ENCODE measurements around the gene RYR1. TPM values are rescaled to one million over a fixed set of nuclear protein-coding genes. Genes with fewer than 3 reads are reported as not detected.

Gene RYR1
- total RNA-seq, 2 donors from 2014 or later = 0.33 to 1.0 TPM

GRCh38 chr19:38502410-38503076, 69.1 kb downstream of the RYR1 start:
- no peaks in the 10 kb centered on the region for H3K36me3 ChIP-seq (replicated peaks in 1 of 2; ENCODE audit: insufficient read depth in 1 of 2, low read depth in 2 of 2)
- intact Hi-C loops (cut with DNase I) = no loop called here
- ATAC-seq (no peak), DNase-seq (no peak)
- 86 to 87% methylated on average over 11 to 41 of the region's 41 CpGs for WGBS, 2 donors
- TF ChIP-seq POLR2A (IDR thresholded peaks at IDR 0.05) = no peak
- TF ChIP-seq, protein P1, sequence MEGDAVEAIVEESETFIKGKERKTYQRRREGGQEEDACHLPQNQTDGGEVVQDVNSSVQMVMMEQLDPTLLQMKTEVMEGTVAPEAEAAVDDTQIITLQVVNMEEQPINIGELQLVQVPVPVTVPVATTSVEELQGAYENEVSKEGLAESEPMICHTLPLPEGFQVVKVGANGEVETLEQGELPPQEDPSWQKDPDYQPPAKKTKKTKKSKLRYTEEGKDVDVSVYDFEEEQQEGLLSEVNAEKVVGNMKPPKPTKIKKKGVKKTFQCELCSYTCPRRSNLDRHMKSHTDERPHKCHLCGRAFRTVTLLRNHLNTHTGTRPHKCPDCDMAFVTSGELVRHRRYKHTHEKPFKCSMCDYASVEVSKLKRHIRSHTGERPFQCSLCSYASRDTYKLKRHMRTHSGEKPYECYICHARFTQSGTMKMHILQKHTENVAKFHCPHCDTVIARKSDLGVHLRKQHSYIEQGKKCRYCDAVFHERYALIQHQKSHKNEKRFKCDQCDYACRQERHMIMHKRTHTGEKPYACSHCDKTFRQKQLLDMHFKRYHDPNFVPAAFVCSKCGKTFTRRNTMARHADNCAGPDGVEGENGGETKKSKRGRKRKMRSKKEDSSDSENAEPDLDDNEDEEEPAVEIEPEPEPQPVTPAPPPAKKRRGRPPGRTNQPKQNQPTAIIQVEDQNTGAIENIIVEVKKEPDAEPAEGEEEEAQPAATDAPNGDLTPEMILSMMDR (IDR thresholded peaks at IDR 0.05) = no peak
- no peak overlapping the region for H3K27ac ChIP-seq
- H3K4me3 ChIP-seq = no peak overlapping the region
- H3K4me1 ChIP-seq = no peaks in the 10 kb centered on the region
- no peaks in the 10 kb centered on the region for H3K27me3 ChIP-seq
- H3K9me3 ChIP-seq = no peaks in the 10 kb centered on the region

DNA sequence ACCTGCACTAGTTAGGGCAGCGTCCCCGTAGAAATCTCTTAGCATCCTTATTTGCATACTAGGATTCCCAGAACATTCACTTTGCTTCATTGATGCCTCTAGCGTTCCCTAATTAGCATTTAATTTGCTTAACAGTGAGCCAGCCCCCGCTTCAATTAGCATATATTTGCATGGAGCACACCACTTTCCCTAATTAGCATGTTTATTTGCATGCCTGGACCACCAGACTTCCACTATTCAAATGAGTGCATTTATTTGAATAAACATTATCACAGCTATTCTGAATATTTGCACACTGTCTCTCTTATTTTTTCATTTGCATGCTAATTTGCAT, 69.6 kb downstream of the RYR1 start:
- 77 to 78% methylated on average over 4 of the region's 4 CpGs for WGBS, 2 donors
- no peak for TF ChIP-seq POLR2A (IDR thresholded peaks at IDR 0.05)
- TF ChIP-seq, protein P1 (IDR thresholded peaks at IDR 0.05) = no peak

DNA sequence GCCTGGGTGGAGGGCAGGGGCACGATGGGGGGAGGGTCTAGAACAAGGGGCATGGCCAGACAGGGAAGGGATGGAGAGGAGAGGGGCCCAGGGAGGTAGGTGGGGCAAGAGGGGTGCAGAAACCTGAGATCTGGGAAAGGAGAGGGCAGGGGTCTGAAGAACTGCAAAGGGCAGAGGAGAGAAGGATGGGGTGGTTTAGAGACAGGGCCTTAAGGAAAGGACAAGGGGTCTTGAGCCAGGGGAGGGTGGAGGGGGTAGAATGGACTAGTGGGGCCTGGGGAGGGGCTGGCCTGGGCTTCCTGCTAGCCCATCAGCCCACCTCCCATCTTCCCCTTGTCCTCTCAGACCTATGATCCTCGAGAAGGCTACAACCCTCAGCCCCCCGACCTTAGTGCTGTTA, 72.5 kb downstream of the RYR1 start:
- Histone ChIP-seq H3K4me1 (no peaks in the 10 kb centered on the region), H3K9me3 (no peaks in the 10 kb centered on the region), H3K4me3 (no peak overlapping the region), H3K36me3 (replicated peaks in 1 of 2; ENCODE audit: insufficient read depth in 1 of 2, low read depth in 2 of 2) (no peaks in the 10 kb centered on the region), H3K27ac (no peak overlapping the region), H3K27me3 (no peaks in the 10 kb centered on the region)
- TF ChIP-seq, protein P1 (IDR thresholded peaks at IDR 0.05) = no peak
- TF ChIP-seq POLR2A (IDR thresholded peaks at IDR 0.05) = no peak
- intact Hi-C loops (cut with DNase I) = no loop called here
- no peak for DNase-seq
- no peak for ATAC-seq
- WGBS, 2 donors = 36 to 43% methylated on average over 3 of the region's 3 CpGs

More for the DNA sequence above, 69.6 kb downstream of the RYR1 start:
- no peak for ATAC-seq
- no peaks in the 10 kb centered on the region for H3K9me3 ChIP-seq
- intact Hi-C loops (cut with DNase I) = no loop called here
- no peak for DNase-seq
- no peaks in the 10 kb centered on the region for H3K27me3 ChIP-seq
- H3K27ac ChIP-seq = no peak overlapping the region
- H3K36me3 ChIP-seq (replicated peaks in 1 of 2; ENCODE audit: insufficient read depth in 1 of 2, low read depth in 2 of 2) = no peaks in the 10 kb centered on the region
- H3K4me3 ChIP-seq = no peak overlapping the region
- no peaks in the 10 kb centered on the region for H3K4me1 ChIP-seq

GRCh38 chr19:38506375-38506722, 72.9 kb downstream of the RYR1 start:
- intact Hi-C loops (cut with DNase I) = no loop called here
- no peak overlapping the region for H3K27ac ChIP-seq
- TF ChIP-seq, protein P1 (IDR thresholded peaks at IDR 0.05) = no peak
- no peak for TF ChIP-seq POLR2A (IDR thresholded peaks at IDR 0.05)
- no peaks in the 10 kb centered on the region for H3K27me3 ChIP-seq
- no peaks in the 10 kb centered on the region for H3K36me3 ChIP-seq (replicated peaks in 1 of 2; ENCODE audit: insufficient read depth in 1 of 2, low read depth in 2 of 2)
- H3K4me3 ChIP-seq = no peak overlapping the region
- 67 to 81% methylated on average over 11 of the region's 11 CpGs for WGBS, 2 donors
- no peaks in the 10 kb centered on the region for H3K4me1 ChIP-seq
- no peaks in the 10 kb centered on the region for H3K9me3 ChIP-seq
- ATAC-seq (no peak), DNase-seq (no peak)

Measured in body of pancreas (tissue), 4 donors.